C4-2B (cell line): ENCODE data around the gene CNN3.

Experiments
- CTCF ChIP-seq: fragments of 450-650 bp; conservative IDR thresholded peaks from 2 replicates; pipeline ENCODE4 v1.5.1; 2017; ENCODE audit warnings: mild to moderate bottlenecking
- ZFX ChIP-seq: fragments of 450-650 bp; IDR thresholded peaks from 2 replicates; pipeline ENCODE4 v1.6.1; 2017

GRCh38 chr1:94863919-94864318 is 63.0 kb downstream of the CNN3 start:
- TF ChIP-seq CTCF, result no peak
- TF ChIP-seq ZFX, result no peak
